Activated naive CD4-positive, alpha-beta T cell treated with anti-CD3 and anti-CD28 coated beads, Interleukin-2, amount 10 ng/mL, durations not matched to agents 7 days and 5 days (primary cell): ENCODE data around the gene NEK8.
A peak's percentile ranks its signal among the peaks of the same experiment; 100 is the strongest.
"Not testable (repeated sequence)": the region's sequence is repeated elsewhere in the genome, so short reads cannot be mapped to it uniquely, and the experiment has no call there.

ENCODE experiments used
- CTCF ChIA-PET: fragments of 350-600 bp; sonication (Branson Sonifier 250); formaldehyde crosslinking; loops from one replicate; lab custom pipeline; 2021; ENCODE audit warnings: antibody characterized with exemption; lab: Charles Lee
- DNase-seq: peaks from one replicate; pipeline ENCODE4 v3.0.0-alpha.2; 2020
- H3K27ac Mint-ChIP-seq: one replicate; pipeline ENCODE4 v1.8.0; 2021; ENCODE audit warnings: mild to moderate bottlenecking, moderate library complexity, mixed read lengths
- H3K27me3 Mint-ChIP-seq: one replicate; pipeline ENCODE4 v1.8.0; 2021; ENCODE audit warnings: mild to moderate bottlenecking, mixed read lengths
- H3K36me3 Mint-ChIP-seq: one replicate; pipeline ENCODE4 v1.8.0; 2021; ENCODE audit warnings: mixed read lengths
- H3K4me1 Mint-ChIP-seq: one replicate; pipeline ENCODE4 v1.8.0; 2021; ENCODE audit warnings: mixed read lengths
- H3K4me3 Mint-ChIP-seq: one replicate; pipeline ENCODE4 v1.8.0; 2021; ENCODE audit warnings: mild to moderate bottlenecking, moderate library complexity, mixed read lengths
- H3K9me3 Mint-ChIP-seq: one replicate; pipeline ENCODE4 v1.8.0; 2021; ENCODE audit warnings: mixed read lengths

The NEK8 gene

DNA sequence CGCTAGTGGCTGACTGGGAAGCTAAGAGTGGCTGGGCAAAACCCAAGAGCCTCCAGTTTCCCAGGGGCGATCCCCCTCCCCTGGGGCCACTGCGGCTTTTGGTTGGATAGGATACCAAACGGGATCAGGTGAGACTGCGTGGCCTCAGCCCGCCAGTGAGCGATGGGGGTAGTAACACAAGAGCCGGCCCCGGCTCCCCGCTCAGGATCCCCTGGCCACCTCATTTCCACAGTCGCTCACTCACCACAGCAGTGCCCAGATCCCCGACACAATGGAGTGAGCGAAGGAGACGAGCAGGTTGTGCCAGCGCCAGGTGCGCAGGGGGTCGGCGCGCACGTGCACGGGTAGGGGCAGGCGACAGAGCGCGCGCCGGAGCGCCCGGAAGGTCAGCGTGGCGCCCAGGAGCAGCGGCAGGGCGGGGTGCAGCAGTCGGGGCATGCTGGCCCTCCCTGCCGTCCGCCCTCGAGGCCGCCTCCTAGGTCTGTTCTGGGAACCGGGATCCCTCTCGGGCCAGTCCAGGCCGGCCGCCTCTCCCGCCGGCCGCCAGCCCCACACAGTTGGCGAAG is 2.8 kb upstream of the NEK8 start:
- Mint-ChIP-seq H3K36me3 (peaks cover 42% of the 10 kb centered on the region), H3K9me3 (no peaks in the 10 kb centered on the region), H3K27ac (peak overlapping the region; percentile 87), H3K4me1 (peaks cover 79% of the 10 kb centered on the region), H3K27me3 (no peaks in the 10 kb centered on the region), H3K4me3 (peak overlapping the region; percentile 94)
- no peak for DNase-seq
- CTCF ChIA-PET = interaction anchor here (0.7 to 17.3 kb wide), 22 partner anchors 9 to 391 kb away, joined by 3 to 415 read pairs (median 6); partner anchors contain the start of genes DHRS13, FAM222B, FLOT2 and PHF12

- CTCF ChIA-PET = interaction anchor here (0.7 to 17.3 kb wide), 32 partner anchors 9 to 455 kb away, joined by 3 to 415 read pairs (median 4); partner anchors contain the start of genes BLTP2, FAM222B, FLOT2 and PHF12
- DNase-seq = peak; percentile 86
- Mint-ChIP-seq H3K4me1 (peaks cover 74% of the 10 kb centered on the region), H3K27ac (peak within 1 kb of the TSS; percentile 100), H3K27me3 (no peaks in the 10 kb centered on the region), H3K36me3 (peaks cover 37% of the 10 kb centered on the region), H3K4me3 (peak within 1 kb of the TSS; percentile 94), H3K9me3 (no peaks in the 10 kb centered on the region)
Measured at GRCh38 chr17:28726226-28726626, 2.4 kb upstream of the NEK8 start, which contains the start of gene TLCD1. Gene TLCD1 (minus strand): TSS chr17:28726233. CDS start chr17:28726097, 136 bp downstream.

DNA sequence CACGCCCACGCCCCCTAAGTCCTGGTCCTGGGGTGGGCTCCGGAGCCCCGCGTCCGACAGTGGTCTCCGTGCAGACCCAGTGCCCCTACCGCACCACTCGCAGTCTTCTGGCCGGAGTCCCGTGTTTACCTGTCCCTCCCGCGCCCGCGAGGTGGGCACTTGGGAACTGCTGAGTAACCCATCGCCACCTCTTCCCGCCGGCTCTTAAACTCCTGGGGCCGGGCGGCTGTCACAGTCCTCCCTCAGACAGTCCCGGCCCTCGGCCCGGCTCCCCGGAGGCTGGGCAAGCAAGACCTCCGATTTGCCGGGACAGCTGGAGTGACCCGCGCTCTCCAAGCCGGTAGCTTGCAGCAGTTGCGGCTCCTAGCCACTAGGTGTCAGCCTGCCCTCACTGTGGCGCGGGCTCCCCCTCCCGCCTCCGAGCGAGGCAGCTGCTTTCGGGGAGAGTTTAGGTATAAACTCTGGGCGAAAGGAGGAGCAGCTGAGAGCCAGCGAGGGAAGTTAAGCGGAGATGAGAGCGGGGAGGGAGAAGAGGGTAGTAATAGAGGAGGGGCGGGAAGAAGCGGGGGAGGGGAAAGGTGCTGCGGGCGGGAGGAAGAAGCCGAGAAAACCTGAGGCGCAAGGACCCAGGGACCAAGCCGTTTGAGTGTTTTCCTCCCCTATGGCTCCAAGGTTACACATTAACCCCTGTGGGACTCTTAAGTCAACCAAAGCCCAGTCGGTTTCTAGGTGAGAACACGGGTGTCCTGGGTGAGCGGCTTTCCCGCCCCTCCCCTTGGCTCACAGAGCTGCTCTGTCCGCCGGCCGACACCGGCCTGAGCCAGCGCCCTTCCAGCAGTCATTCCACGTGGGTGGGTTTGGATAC is 1.7 kb upstream of the NEK8 start:
- Mint-ChIP-seq H3K9me3 (no peaks in the 10 kb centered on the region), H3K27ac (peak overlapping the region; percentile 100), H3K4me1 (peaks cover 68% of the 10 kb centered on the region), H3K36me3 (peaks cover 33% of the 10 kb centered on the region), H3K27me3 (no peaks in the 10 kb centered on the region), H3K4me3 (peak overlapping the region; percentile 94)
- peak; percentile 94 for DNase-seq
- CTCF ChIA-PET = interaction anchor here (0.6 to 17.3 kb wide), 42 partner anchors 10 to 455 kb away, joined by 3 to 415 read pairs (median 4); partner anchors contain the start of genes BLTP2, FAM222B, FLOT2 and PHF12

GRCh38 chr17:28729950-28730330 is 1.4 kb downstream of the NEK8 start:
- CTCF ChIA-PET = interaction anchor here (17.3 kb wide), 1 partner anchor 18 kb away, joined by 415 read pairs; the partner anchor contains the start of gene TRAF4
- Mint-ChIP-seq H3K36me3 (peaks cover 8% of the 10 kb centered on the region), H3K27ac (no peak overlapping the region), H3K9me3 (no peaks in the 10 kb centered on the region), H3K4me3 (no peak overlapping the region), H3K4me1 (peaks cover 42% of the 10 kb centered on the region), H3K27me3 (no peaks in the 10 kb centered on the region)
- DNase-seq = no peak

GRCh38 chr17:28733346-28733745 is 4.8 kb downstream of the NEK8 start:
- CTCF ChIA-PET = interaction anchor here (17.3 kb wide), 1 partner anchor 14 kb away, joined by 415 read pairs; the partner anchor contains the start of gene TRAF4
- H3K27ac Mint-ChIP-seq = no peak overlapping the region
- DNase-seq = no peak
- no peaks in the 10 kb centered on the region for H3K27me3 Mint-ChIP-seq
- peaks cover 2% of the 10 kb centered on the region for H3K9me3 Mint-ChIP-seq
- H3K4me1 Mint-ChIP-seq = peaks cover 23% of the 10 kb centered on the region
- peaks cover 8% of the 10 kb centered on the region for H3K36me3 Mint-ChIP-seq
- no peak overlapping the region for H3K4me3 Mint-ChIP-seq

- Mint-ChIP-seq H3K4me3 (no peak overlapping the region), H3K9me3 (peaks cover 4% of the 10 kb centered on the region), H3K4me1 (peaks cover 20% of the 10 kb centered on the region), H3K27ac (no peak overlapping the region), H3K27me3 (no peaks in the 10 kb centered on the region), H3K36me3 (peaks cover 8% of the 10 kb centered on the region)
- CTCF ChIA-PET = interaction anchor here (1.2 to 17.3 kb wide), 2 partner anchors 13 to 28 kb away, joined by 6 to 415 read pairs; partner anchors contain the start of gene TRAF4
- DNase-seq = no peak
Measured at GRCh38 chr17:28734712-28735241, 6.2 kb downstream of the NEK8 start.

GRCh38 chr17:28735242-28735722 is 6.7 kb downstream of the NEK8 start:
- Mint-ChIP-seq H3K4me1 (peaks cover 18% of the 10 kb centered on the region), H3K9me3 (peaks cover 4% of the 10 kb centered on the region), H3K4me3 (no peak overlapping the region), H3K27ac (no peak overlapping the region), H3K36me3 (peaks cover 9% of the 10 kb centered on the region), H3K27me3 (no peaks in the 10 kb centered on the region)
- no peak for DNase-seq
- CTCF ChIA-PET = interaction anchor here (1.2 to 17.3 kb wide), 2 partner anchors 12 to 28 kb away, joined by 6 to 415 read pairs; partner anchors contain the start of gene TRAF4

DNA sequence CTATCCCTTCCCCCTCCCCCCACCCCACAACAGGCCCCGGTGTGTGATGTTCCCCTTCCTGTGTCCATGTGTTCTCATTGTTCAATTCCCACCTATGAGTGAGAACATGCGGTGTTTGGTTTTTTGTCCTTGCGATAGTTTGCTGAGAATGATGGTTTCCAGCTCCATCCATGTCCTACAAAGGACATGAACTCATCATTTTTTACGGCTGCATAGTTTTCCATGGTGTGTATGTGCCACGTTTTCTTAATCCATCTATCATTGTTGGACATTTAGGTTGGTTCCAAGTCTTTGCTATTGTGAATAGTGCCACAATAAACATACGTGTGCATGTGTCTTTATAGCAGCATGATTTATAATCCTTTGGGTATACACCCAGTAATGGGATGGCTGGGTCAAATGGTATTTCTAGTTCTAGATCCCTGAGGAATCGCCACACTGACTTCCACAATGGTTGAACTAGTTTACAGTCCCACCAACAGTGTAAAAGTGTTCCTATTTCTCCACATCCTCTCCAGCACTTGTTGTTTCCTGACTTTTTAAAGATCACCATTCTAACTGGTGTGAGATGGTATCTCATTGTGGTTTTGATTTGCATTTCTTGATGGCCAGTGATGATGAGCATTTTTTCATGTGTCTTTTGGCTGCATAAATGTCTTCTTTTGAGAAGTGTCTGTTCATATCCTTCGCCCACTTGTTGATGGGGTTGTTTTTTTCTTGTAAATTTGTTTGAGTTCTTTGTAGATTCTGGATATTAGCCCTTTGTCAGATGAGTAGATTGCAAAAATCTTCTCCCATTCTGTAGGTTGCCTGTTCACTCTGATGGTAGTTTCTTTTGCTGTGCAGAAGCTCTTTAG is 7.6 kb downstream of the NEK8 start:
- not testable (repeated sequence) for H3K27ac Mint-ChIP-seq, H3K9me3 Mint-ChIP-seq, DNase-seq, H3K4me3 Mint-ChIP-seq, H3K27me3 Mint-ChIP-seq
- peaks cover 13% of the 10 kb centered on the region for H3K36me3 Mint-ChIP-seq
- H3K4me1 Mint-ChIP-seq = peaks cover 21% of the 10 kb centered on the region
- CTCF ChIA-PET = interaction anchor here (1.2 to 17.3 kb wide), 3 partner anchors 11 to 27 kb away, joined by 3 to 415 read pairs (median 6); partner anchors contain the start of gene TRAF4

- H3K27me3 Mint-ChIP-seq = no peaks in the 10 kb centered on the region
- H3K4me1 Mint-ChIP-seq = peaks cover 21% of the 10 kb centered on the region
- no peak for DNase-seq
- CTCF ChIA-PET = interaction anchor here (1.2 kb wide), 1 partner anchor 16 kb away, joined by 3 read pairs; no protein-coding TSS in a partner anchor
- H3K9me3 Mint-ChIP-seq = peaks cover 4% of the 10 kb centered on the region
- no peak overlapping the region for H3K27ac Mint-ChIP-seq
- no peak overlapping the region for H3K4me3 Mint-ChIP-seq
- peaks cover 11% of the 10 kb centered on the region for H3K36me3 Mint-ChIP-seq
Measured at GRCh38 chr17:28737316-28737715, 8.7 kb downstream of the NEK8 start.

GRCh38 chr17:28737770-28738679 is 9.4 kb downstream of the NEK8 start:
- CTCF ChIA-PET = no interaction called here
- no peaks in the 10 kb centered on the region for H3K27me3 Mint-ChIP-seq
- DNase-seq = no peak
- peak overlapping the region; percentile 38 for H3K27ac Mint-ChIP-seq
- H3K36me3 Mint-ChIP-seq = peaks cover 11% of the 10 kb centered on the region
- peaks cover 22% of the 10 kb centered on the region for H3K4me1 Mint-ChIP-seq
- no peak overlapping the region for H3K4me3 Mint-ChIP-seq
- peaks cover 4% of the 10 kb centered on the region for H3K9me3 Mint-ChIP-seq

GRCh38 chr17:28738680-28739384 is 10.2 kb downstream of the NEK8 start:
- Mint-ChIP-seq H3K27me3 (no peaks in the 10 kb centered on the region), H3K9me3 (peaks cover 4% of the 10 kb centered on the region), H3K27ac (peak overlapping the region; percentile 38), H3K36me3 (peaks cover 11% of the 10 kb centered on the region), H3K4me3 (no peak overlapping the region), H3K4me1 (peaks cover 25% of the 10 kb centered on the region)
- DNase-seq = peak; percentile 37
- CTCF ChIA-PET = interaction anchor here (1.7 kb wide), 1 partner anchor 13 kb away, joined by 6 read pairs; no protein-coding TSS in a partner anchor
